HCT116 (cell line): ENCODE data around the gene FEV. TPM values are rescaled to one million over a fixed set of nuclear protein-coding genes. Genes with fewer than 3 reads are reported as not detected.

Experiments used
- ATAC-seq: fragments of 200-7000 bp; cut with Tn5 transposase; 2 replicates; pipeline ENCODE4 v1.9.1; 2020; ENCODE audit warnings: mild to moderate bottlenecking, moderate library complexity
- BruUV-seq: library from RNA; stranded (reverse); fragments of 400-500 nt; replicated peaks from 2 replicates; lab custom pipeline; 2021; lab: Mats Ljungman, UMichigan
- CTCF ChIA-PET: fragments of 300-600 bp; sonication (Branson Sonifier 250); formaldehyde crosslinking; loops from one replicate; lab custom pipeline; 2021; ENCODE audit warnings: antibody characterized with exemption; lab: Charles Lee
- POLR2A ChIA-PET: fragments of 300-600, 350-600 bp; sonication (Branson Sonifier 250); formaldehyde crosslinking; loops from one replicate; lab custom pipeline; 2021; ENCODE audit warnings: antibody characterized with exemption; lab: Charles Lee
- RAD21 ChIA-PET, 2 experiments: fragments of 300-600 bp; sonication (Branson Sonifier 250); formaldehyde crosslinking; loops; one replicate each; lab custom pipeline; 2023; ENCODE audit warnings: low total read pairs in 2 of 2; ENCODE audit not compliant: uncharacterized antibody in 2 of 2, unreplicated experiment in 2 of 2, low non-redundant PET in 1 of 2; lab: Charles Lee
- DNase-seq: peaks from one replicate; pipeline ENCODE4 v3.0.0-alpha.2; 2010; ENCODE audit warnings: low read depth, low spot score
- H2AFZ ChIP-seq: fragments of 200-600 bp; shearing (Covaris generic), sonication (generic); 2 replicates; pipeline ENCODE4 v1.6.1; 2017; ENCODE audit warnings: low read depth, mixed run types, mixed read lengths, antibody characterized with exemption, low read length; ENCODE audit not compliant: poor library complexity, severe bottlenecking
- H3K27ac ChIP-seq: 2 replicates; pipeline ENCODE4 v1.5.1; 2012; ENCODE audit warnings: low read depth, low read length
- H3K27me3 ChIP-seq: fragments of 200-600 bp; sonication (generic); 2 replicates; pipeline ENCODE4 v1.6.1; 2016; ENCODE audit warnings: mixed run types, low read length, mixed read lengths; ENCODE audit not compliant: insufficient read depth
- H3K36me3 ChIP-seq, 2 experiments: fragments of 200-500 bp in 1 of 2; fragments of 200-600 bp in 1 of 2; sonication (Bioruptor generic) in 1 of 2; sonication (generic) in 1 of 2; 2 replicates each; pipeline versions ENCODE4 v1.5.1 to v1.6.1; 2014 to 2016; ENCODE audit warnings: low read length in 2 of 2, inconsistent platforms in 1 of 2, mixed read lengths in 1 of 2, mixed run types in 1 of 2; ENCODE audit not compliant: insufficient read depth in 2 of 2, control insufficient read depth in 1 of 2
- H3K4me1 ChIP-seq, 2 experiments: fragments of 200-600 bp in 1 of 2; sonication (generic) in 1 of 2; 2 replicates each; pipeline versions ENCODE4 v1.5.1 to v1.6.1; 2012 to 2017; ENCODE audit warnings: low read length in 2 of 2, inconsistent platforms in 1 of 2, mild to moderate bottlenecking in 1 of 2, mixed read lengths in 1 of 2, mixed run types in 1 of 2, moderate library complexity in 1 of 2; ENCODE audit not compliant: insufficient read depth in 2 of 2, control insufficient read depth in 1 of 2
- H3K4me2 ChIP-seq: fragments of 200-600 bp; sonication (generic); 2 replicates; pipeline ENCODE4 v1.6.1; 2017; ENCODE audit warnings: mixed run types, low read length, mixed read lengths
- H3K4me3 ChIP-seq, 2 experiments: fragments of 200-600 bp in 1 of 2; sonication (generic) in 1 of 2; replicated peaks in 1 of 2; 2 replicates each; pipeline ENCODE4 v1.5.1; 2011 to 2016; ENCODE audit warnings: low read length in 2 of 2, control low read depth in 1 of 2, low read depth in 1 of 2, mild to moderate bottlenecking in 1 of 2, mixed read lengths in 1 of 2, mixed run types in 1 of 2
- H3K79me2 ChIP-seq: fragments of 200-600 bp; sonication (generic); 2 replicates; pipeline ENCODE4 v1.6.1; 2017; ENCODE audit warnings: mild to moderate bottlenecking, mixed run types, low read length, moderate library complexity, mixed read lengths; ENCODE audit not compliant: insufficient read depth
- H3K9ac ChIP-seq: fragments of 200-600 bp; sonication (generic); 2 replicates; pipeline ENCODE4 v1.6.1; 2016; ENCODE audit warnings: low read length, mixed read lengths
- H3K9me2 ChIP-seq: fragments of 200-600 bp; sonication (generic), shearing (Covaris generic); 2 replicates; pipeline ENCODE4 v1.6.1; 2017; ENCODE audit warnings: mixed run types, mild to moderate bottlenecking, moderate library complexity; ENCODE audit not compliant: insufficient read depth
- H3K9me3 ChIP-seq, 2 experiments: fragments of 200-500 bp in 1 of 2; fragments of 200-600 bp in 1 of 2; sonication (Bioruptor generic) in 1 of 2; sonication (generic) in 1 of 2; 2 replicates each; pipeline ENCODE4 v1.6.1; 2014 to 2017; ENCODE audit warnings: low read length in 2 of 2, mixed read lengths in 2 of 2, inconsistent platforms in 1 of 2, low read depth in 1 of 2, mild to moderate bottlenecking in 1 of 2, mixed run types in 1 of 2, moderate library complexity in 1 of 2; ENCODE audit not compliant: control insufficient read depth in 1 of 2, insufficient read depth in 1 of 2
- H4K20me1 ChIP-seq: fragments of 200-600 bp; sonication (generic), shearing (Covaris generic); 2 replicates; pipeline ENCODE4 v1.6.1; 2017; ENCODE audit warnings: mixed run types, mild to moderate bottlenecking, moderate library complexity; ENCODE audit not compliant: insufficient read depth
- CBX3 ChIP-seq: IDR thresholded peaks from 2 replicates; pipeline ENCODE4 v1.6.1; 2012; ENCODE audit warnings: low read depth
- CEBPB ChIP-seq: IDR thresholded peaks from 2 replicates; pipeline ENCODE4 v1.6.1; 2012; ENCODE audit warnings: low read depth
- EGR1 ChIP-seq: IDR thresholded peaks from 2 replicates; pipeline ENCODE4 v1.6.1; 2012; ENCODE audit warnings: low read depth
- ELF1 ChIP-seq: IDR thresholded peaks from 2 replicates; pipeline ENCODE4 v1.6.1; 2012; ENCODE audit warnings: low read depth, borderline replicate concordance
- FOSL1 ChIP-seq: IDR thresholded peaks from 2 replicates; pipeline ENCODE4 v1.6.1; 2012; ENCODE audit warnings: low read depth
- POLR2A ChIP-seq: IDR thresholded peaks from 2 replicates; pipeline ENCODE4 v1.7.0; 2011; ENCODE audit warnings: borderline replicate concordance; ENCODE audit not compliant: insufficient read depth, insufficient read length; ENCODE audit errors: extremely low read depth
- POLR2AphosphoS5 ChIP-seq: IDR thresholded peaks from 2 replicates; pipeline ENCODE4 v1.6.1; 2011; ENCODE audit warnings: mild to moderate bottlenecking, low read depth, low read length, moderate library complexity
- SIN3A ChIP-seq: IDR thresholded peaks from 2 replicates; pipeline ENCODE4 v1.6.1; 2012; ENCODE audit warnings: low read depth
- SP1 ChIP-seq: IDR thresholded peaks from 2 replicates; pipeline ENCODE4 v1.6.1; 2012; ENCODE audit warnings: low read depth
- TCF7L2 ChIP-seq: IDR thresholded peaks from 2 replicates; pipeline ENCODE4 v1.7.0; 2011; ENCODE audit warnings: borderline replicate concordance, inconsistent platforms; ENCODE audit not compliant: insufficient read depth, insufficient read length; ENCODE audit errors: extremely low read depth
- YY1 ChIP-seq: IDR thresholded peaks from 2 replicates; pipeline ENCODE4 v1.6.1; 2011; ENCODE audit warnings: low read length, low read depth, moderate library complexity, mild to moderate bottlenecking; ENCODE audit not compliant: insufficient replicate concordance; ENCODE audit errors: extremely low read depth
- ZBTB33 ChIP-seq: IDR thresholded peaks from 2 replicates; pipeline ENCODE4 v1.6.1; 2011; ENCODE audit warnings: mild to moderate bottlenecking, low read length, moderate library complexity; ENCODE audit not compliant: insufficient replicate concordance; ENCODE audit errors: extremely low read depth
- ZFX ChIP-seq: fragments of 450-650 bp; IDR thresholded peaks from 2 replicates; pipeline ENCODE4 v1.6.1; 2017
- intact Hi-C: fragments of 100-400 bp; cut with micrococcal nuclease; formaldehyde crosslinking; loops from 2 replicates; pipeline ENCODE4 v1.10.0; 2022
- total RNA-seq: library from RNA; stranded (reverse); gene quantifications from one replicate; pipeline ENCODE4 v1.2.1, GENCODE V29; 2021; ENCODE audit not compliant: unreplicated experiment

Gene FEV
- total RNA-seq, 1 experiment from 2014 or later = not detected

- ATAC-seq = peak; percentile 95
- Histone ChIP-seq H3K4me1 (peaks cover 0 to 28% of the 10 kb centered on the region in 2 experiments; a peak in 2 of 4 replicates), H3K4me2 (peak within 1 kb of the TSS; percentile 91), H3K4me3 (peak within 1 kb of the TSS; percentile 51 to 60), H3K9me3 (no peaks in the 10 kb centered on the region), H3K27ac (no peak within 1 kb of the TSS; the same call in 1 of the 2 replicates), H3K27me3 (peaks cover 10% of the 10 kb centered on the region; the same call in 1 of the 2 replicates), H3K9me2 (no peaks in the 10 kb centered on the region), H3K79me2 (no peaks in the 10 kb centered on the region), H4K20me1 (no peaks in the 10 kb centered on the region), H2AFZ (no peak within 1 kb of the TSS), H3K9ac (peak within 1 kb of the TSS; percentile 38), H3K36me3 (no peaks in the 10 kb centered on the region)
- ChIA-PET RAD21 (no interaction called here), POLR2A (no interaction called here), CTCF (interaction anchor here (1.0 to 1.2 kb wide), 4 partner anchors 21 to 83 kb away, joined by 4 to 7 read pairs (median 6); no protein-coding TSS in a partner anchor)
- BruUV-seq = no TSS peak
- intact Hi-C loops = no loop called here
- DNase-seq = peak; percentile 80
- no peak for TF ChIP-seq POLR2A
- TF ChIP-seq CBX3 = no peak
- no peak for TF ChIP-seq CEBPB
- no peak for TF ChIP-seq FOSL1
- TF ChIP-seq EGR1 = no peak
- peak; percentile 35 for TF ChIP-seq TCF7L2
- TF ChIP-seq SP1 = peak; percentile 85
- TF ChIP-seq ZBTB33 = no peak
- no peak for TF ChIP-seq ELF1
- TF ChIP-seq POLR2AphosphoS5 = peak; percentile 63
- TF ChIP-seq ZFX = no peak
- TF ChIP-seq SIN3A = no peak
- no peak for TF ChIP-seq YY1
These were observed 25.7 kb downstream of the FEV start, which contains the start of gene CDK5R2 for GRCh38 chr2:218959141-218959731. CDK5R2 (plus strand) TSS chr2:218959666; CDS start chr2:218959821, 155 bp downstream.
